SIG-M5 treated with dmso at 0.1 percent for 504 hours (cell line): Measurements from ENCODE around the gene ZNF668.
"Not testable (repeated sequence)": the region's sequence is repeated elsewhere in the genome, so short reads cannot be mapped to it uniquely, and the experiment has no call there.

Source experiments
- DNase-seq: peaks from one replicate; lab custom pipeline; 2025; ENCODE audit not compliant: unreplicated experiment; lab: John Stamatoyannopoulos, UW

The ZNF668 gene

DNA sequence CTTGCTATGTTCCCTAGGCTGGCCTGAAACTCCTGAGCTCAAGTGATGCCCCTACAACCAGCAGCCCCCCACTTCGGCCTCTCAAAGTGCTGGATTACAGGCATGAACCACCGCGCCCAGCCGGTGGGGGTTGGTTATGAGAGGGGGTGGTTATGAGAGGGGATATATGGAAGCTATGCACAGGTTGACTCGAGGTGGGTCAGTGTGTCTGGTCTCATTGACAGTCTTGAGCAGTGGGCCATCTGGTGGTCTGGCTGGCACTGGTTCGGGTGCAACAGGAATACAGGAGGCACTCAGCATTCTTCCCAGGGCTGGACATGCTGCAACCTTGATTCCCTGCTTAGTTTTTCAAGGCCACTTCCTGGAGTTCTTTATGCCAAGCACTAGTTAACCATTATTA is 58.0 kb downstream of the ZNF668 start:
- no peak for DNase-seq

GRCh38 chr16:31013292-31013691 is 60.7 kb downstream of the ZNF668 start:
- DNase-seq: not testable (repeated sequence)

DNA sequence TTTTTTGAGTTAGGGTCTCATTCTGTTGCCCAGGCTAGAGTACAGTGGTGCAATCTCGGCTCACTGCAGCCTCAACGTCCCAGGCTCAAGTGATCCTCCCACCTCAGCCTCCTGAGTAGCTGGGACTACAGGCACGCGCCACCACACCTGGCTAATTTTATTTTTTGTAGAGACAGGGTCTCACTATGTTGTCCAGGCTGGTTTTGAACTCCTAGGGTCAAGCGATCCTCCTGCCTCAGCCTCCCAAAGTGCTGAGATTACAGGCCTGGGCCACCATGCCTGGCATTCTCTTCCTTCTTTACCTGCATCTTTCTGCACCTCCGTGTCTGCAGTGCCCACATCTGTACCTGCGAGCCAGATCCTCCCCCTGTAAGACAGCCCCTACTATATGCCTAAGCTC is 62.2 kb downstream of the ZNF668 start:
- DNase-seq: not testable (repeated sequence)
